ENCODE measurements around the gene PGAP2.
"Not testable (repeated sequence)": the region's sequence is repeated elsewhere in the genome, so short reads cannot be mapped to it uniquely, and the experiment has no call there.

The PGAP2 gene

DNA sequence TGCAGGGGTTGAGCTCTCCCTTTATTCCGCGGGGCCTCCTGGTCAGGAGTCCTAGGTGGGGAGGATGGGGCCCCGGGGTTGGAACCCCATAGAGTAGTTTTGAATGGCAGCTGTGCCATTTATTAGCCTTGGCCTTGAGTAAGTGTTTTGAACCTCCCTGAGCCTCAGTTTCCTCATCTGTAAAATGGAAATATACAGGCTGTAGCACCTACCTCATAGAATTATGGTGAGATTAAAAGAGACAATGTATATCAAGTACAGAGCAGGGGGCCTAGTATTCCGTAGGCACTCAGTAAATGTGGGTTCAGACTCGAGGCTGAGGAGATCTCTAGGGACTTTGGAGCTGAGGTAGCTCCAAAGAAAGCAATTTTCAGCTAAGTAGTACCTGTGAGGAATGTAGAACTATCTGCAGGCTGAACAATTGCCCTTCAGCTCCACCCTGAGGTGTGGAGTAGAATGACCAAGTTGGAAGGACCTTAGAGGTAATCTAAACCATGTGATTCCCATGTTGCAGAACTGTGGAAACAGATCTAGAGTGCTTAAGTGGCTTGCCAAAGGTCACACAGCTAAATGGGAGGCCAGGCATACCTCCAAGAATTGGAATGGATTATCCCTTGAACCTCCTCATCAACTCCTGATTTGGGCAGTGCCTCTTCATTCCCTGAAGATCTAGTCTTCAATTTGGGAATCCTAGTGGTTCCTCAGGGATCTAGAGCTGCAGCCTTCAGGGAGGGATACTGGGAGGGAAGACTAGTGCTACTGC is 682 bp downstream of the PGAP2 start:
- DNase-seq (ENCODE audit: extremely low read depth, low read depth), result peak; percentile 29
- TF ChIP-seq, protein P1, sequence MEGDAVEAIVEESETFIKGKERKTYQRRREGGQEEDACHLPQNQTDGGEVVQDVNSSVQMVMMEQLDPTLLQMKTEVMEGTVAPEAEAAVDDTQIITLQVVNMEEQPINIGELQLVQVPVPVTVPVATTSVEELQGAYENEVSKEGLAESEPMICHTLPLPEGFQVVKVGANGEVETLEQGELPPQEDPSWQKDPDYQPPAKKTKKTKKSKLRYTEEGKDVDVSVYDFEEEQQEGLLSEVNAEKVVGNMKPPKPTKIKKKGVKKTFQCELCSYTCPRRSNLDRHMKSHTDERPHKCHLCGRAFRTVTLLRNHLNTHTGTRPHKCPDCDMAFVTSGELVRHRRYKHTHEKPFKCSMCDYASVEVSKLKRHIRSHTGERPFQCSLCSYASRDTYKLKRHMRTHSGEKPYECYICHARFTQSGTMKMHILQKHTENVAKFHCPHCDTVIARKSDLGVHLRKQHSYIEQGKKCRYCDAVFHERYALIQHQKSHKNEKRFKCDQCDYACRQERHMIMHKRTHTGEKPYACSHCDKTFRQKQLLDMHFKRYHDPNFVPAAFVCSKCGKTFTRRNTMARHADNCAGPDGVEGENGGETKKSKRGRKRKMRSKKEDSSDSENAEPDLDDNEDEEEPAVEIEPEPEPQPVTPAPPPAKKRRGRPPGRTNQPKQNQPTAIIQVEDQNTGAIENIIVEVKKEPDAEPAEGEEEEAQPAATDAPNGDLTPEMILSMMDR (IDR thresholded peaks at IDR 0.05; ENCODE audit: low read depth, low read length), result peak; percentile 25

GRCh38 chr11:3809624-3809928 is 1.2 kb downstream of the PGAP2 start:
- no peak for DNase-seq (ENCODE audit: extremely low read depth, low read depth)
- TF ChIP-seq, protein P1 (IDR thresholded peaks at IDR 0.05; ENCODE audit: low read depth, low read length), result no peak

GRCh38 chr11:3810446-3810845 is 2.1 kb downstream of the PGAP2 start:
- no peak for DNase-seq (ENCODE audit: extremely low read depth, low read depth)

DNA sequence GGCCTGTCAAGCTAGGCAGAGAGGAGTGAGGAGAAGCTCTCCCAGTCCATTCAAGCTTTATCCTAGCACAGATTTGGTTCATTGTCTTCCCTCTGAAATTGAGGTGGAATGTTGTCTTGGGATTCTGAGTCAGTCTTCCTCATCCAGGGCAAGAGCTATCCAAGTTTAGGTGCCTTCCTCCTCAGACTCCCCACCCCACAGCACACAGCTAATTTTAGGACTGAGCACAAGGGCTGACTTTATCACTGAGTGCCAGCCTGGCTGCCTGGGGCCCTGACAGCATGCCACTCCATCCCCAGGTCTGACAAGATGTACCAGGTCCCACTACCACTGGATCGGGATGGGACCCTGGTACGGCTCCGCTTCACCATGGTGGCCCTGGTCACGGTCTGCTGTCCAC is 2.6 kb downstream of the PGAP2 start:
- TF ChIP-seq, protein P1 (IDR thresholded peaks at IDR 0.05; ENCODE audit: low read depth, low read length), result no peak

More at GRCh38 chr11:3810446-3810845, 2.1 kb downstream of the PGAP2 start:
- TF ChIP-seq, protein P1 (IDR thresholded peaks at IDR 0.05; ENCODE audit: low read depth, low read length), result no peak

DNA sequence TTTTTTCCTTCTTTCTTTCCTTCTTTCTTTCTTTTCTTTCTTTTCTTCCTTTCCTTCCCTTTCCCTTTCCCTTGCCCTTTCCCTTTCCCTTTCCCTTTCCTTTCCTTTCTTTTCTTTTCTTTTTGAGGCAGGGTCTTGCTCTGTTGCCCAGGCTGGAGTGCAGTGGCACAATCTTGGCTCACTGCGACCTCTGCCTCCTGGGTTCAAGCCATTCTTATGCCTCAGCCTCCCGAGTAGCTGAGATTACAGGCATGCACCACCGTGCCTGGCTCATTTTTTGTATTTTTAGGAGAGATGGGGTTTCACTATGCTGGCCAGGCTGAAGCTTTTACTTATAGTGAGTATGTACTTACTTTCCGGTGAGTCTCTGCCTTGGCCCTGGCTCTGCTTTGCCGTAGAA is 6.5 kb downstream of the PGAP2 start:
- DNase-seq (ENCODE audit: extremely low read depth, low read depth), result not testable (repeated sequence)

More for the DNA sequence above, 2.6 kb downstream of the PGAP2 start:
- DNase-seq (ENCODE audit: extremely low read depth, low read depth), result no peak

GRCh38 chr11:3815845-3816244 is 7.5 kb downstream of the PGAP2 start:
- no peak for DNase-seq (ENCODE audit: extremely low read depth, low read depth)
- TF ChIP-seq, protein P1 (IDR thresholded peaks at IDR 0.05; ENCODE audit: low read depth, low read length), result no peak

DNA sequence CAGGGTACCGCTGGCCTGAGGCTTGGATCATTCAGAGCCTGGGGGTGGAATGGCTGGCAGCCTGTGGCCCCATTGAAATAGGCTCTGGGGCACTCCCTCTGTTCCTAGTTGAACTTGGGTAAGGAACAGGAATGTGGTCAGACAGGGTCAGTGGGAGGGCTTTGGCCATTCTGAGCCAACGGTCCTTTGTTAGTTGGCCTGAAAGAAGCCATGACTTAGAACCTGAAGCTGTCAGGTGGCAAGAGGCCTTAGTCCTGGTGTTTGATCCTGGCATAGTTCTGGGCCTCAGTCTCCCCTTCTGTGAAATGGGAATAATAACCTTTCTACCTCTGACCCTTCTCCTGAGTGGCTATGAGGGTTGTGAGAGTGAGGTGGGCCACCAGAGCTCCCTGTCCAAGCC is 8.3 kb downstream of the PGAP2 start:
- DNase-seq (ENCODE audit: extremely low read depth, low read depth), result no peak
- TF ChIP-seq, protein P1 (IDR thresholded peaks at IDR 0.05; ENCODE audit: low read depth, low read length), result no peak
